Measurements from ENCODE around the gene KIAA0319L.
"Not testable (repeated sequence)": the region's sequence is repeated elsewhere in the genome, so short reads cannot be mapped to it uniquely, and the experiment has no call there.

Gene KIAA0319L

GRCh38 chr1:35481229-35481628, 76.0 kb downstream of the KIAA0319L start:
- DNase-seq: no peak

GRCh38 chr1:35477870-35478269, 79.3 kb downstream of the KIAA0319L start:
- DNase-seq: no peak

GRCh38 chr1:35475856-35476674, 81.1 kb downstream of the KIAA0319L start:
- DNase-seq: no peak

- no peak for DNase-seq
These were observed 81.8 kb downstream of the KIAA0319L start for GRCh38 chr1:35475356-35475755.

- DNase-seq: not testable (repeated sequence)
These were observed 84.0 kb downstream of the KIAA0319L start for GRCh38 chr1:35473216-35473615.

GRCh38 chr1:35470977-35471613, 86.1 kb downstream of the KIAA0319L start:
- DNase-seq: peak in 1 of 2 donors; percentile 27

GRCh38 chr1:35466120-35466519, 91.1 kb downstream of the KIAA0319L start:
- DNase-seq: no peak

- DNase-seq: not testable (repeated sequence)
These were observed 93.5 kb downstream of the KIAA0319L start for GRCh38 chr1:35463749-35464148.

GRCh38 chr1:35463232-35463631, 94.0 kb downstream of the KIAA0319L start:
- no peak for DNase-seq

GRCh38 chr1:35461966-35462651, 95.1 kb downstream of the KIAA0319L start:
- no peak for DNase-seq

GRCh38 chr1:35460796-35461195, 96.4 kb downstream of the KIAA0319L start:
- no peak for DNase-seq

GRCh38 chr1:35454616-35455015, 102.6 kb downstream of the KIAA0319L start:
- DNase-seq: peak; percentile 64 to 92

- peak; percentile 54 to 88 for DNase-seq
These were observed 103.0 kb downstream of the KIAA0319L start for GRCh38 chr1:35454176-35454575.

GRCh38 chr1:35453031-35453430, 104.2 kb downstream of the KIAA0319L start:
- no peak for DNase-seq

GRCh38 chr1:35452106-35452774, 105.0 kb downstream of the KIAA0319L start:
- peak; percentile 57 to 64 for DNase-seq

- DNase-seq: peak; percentile 59 to 86
These were observed 106.1 kb downstream of the KIAA0319L start for GRCh38 chr1:35451125-35451528.

GRCh38 chr1:35449334-35450008, 107.7 kb downstream of the KIAA0319L start:
- DNase-seq: no peak

GRCh38 chr1:35448344-35448801, 108.8 kb downstream of the KIAA0319L start:
- DNase-seq: peak in 1 of 2 donors; percentile 80

GRCh38 chr1:35447278-35447677, 109.9 kb downstream of the KIAA0319L start:
- peak; percentile 53 to 73 for DNase-seq

GRCh38 chr1:35444519-35444774, 112.8 kb downstream of the KIAA0319L start:
- DNase-seq: no peak

GRCh38 chr1:35443768-35444518, 113.3 kb downstream of the KIAA0319L start:
- no peak for DNase-seq

GRCh38 chr1:35442734-35443133, 114.5 kb downstream of the KIAA0319L start:
- peak in 1 of 2 donors; percentile 47 for DNase-seq
